Measurements from ENCODE around the gene PAPPA.

PAPPA gene

DNA sequence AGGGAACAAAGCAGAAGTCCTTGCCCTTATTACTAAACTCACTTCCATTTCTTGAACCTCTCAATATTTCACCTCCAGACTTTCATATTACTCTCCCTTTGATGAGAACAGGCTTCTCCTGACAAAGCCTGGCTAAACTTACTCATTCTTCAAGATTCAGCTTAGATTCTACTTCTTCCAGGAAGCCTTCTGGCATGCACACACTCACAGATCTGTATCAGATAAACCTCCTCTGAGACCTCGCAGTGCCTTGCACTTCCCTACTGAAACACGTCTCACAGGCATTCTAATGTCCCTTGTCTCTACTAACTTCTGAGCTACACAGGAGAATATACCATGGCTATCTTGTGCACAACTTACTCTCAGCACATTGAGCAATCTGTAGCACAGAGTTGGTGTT is 16.6 kb upstream of the PAPPA start:
- H3K27me3 ChIP-seq (ENCODE audit: insufficient read depth, low read length), result no peaks in the 10 kb centered on the region
- H3K4me3 ChIP-seq (ENCODE audit: low read depth, low read length), result no peak overlapping the region
- no peaks in the 10 kb centered on the region for H3K36me3 ChIP-seq (ENCODE audit: insufficient read depth, low read length)
- H2AFZ ChIP-seq (ENCODE audit: low read length, unreplicated experiment), result no peak overlapping the region
- H3K4me1 ChIP-seq (ENCODE audit: control insufficient read depth, insufficient read depth, low read length, unreplicated experiment), result no peaks in the 10 kb centered on the region
- H3K79me2 ChIP-seq (ENCODE audit: control insufficient read depth, insufficient read depth, low read length, unreplicated experiment), result no peaks in the 10 kb centered on the region
- H3K27ac ChIP-seq (ENCODE audit: low read depth, low read length), result no peak overlapping the region

DNA sequence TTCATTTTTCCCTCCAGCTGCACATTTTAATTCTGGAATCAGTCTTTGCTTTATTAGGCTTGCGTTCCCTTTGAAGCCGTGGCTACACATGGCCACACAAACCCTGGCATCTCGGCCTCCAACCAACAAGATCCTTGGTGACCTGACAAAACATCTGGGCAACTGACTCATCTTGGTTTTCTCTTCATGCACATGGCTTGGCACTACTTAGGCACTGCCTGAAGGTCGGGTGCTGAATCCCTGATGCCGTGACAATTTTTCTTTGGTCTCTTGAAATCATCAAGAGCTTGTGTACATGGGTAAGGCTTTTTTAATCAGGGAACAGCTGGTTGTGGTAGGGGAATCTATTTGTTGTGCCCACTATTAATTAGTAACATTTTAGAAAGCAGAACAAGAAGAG is 16.0 kb upstream of the PAPPA start:
- Histone ChIP-seq H3K27ac (ENCODE audit: low read depth, low read length) (no peak overlapping the region), H2AFZ (ENCODE audit: low read length, unreplicated experiment) (no peak overlapping the region), H3K79me2 (ENCODE audit: control insufficient read depth, insufficient read depth, low read length, unreplicated experiment) (no peaks in the 10 kb centered on the region), H3K4me3 (ENCODE audit: low read depth, low read length) (no peak overlapping the region), H3K36me3 (ENCODE audit: insufficient read depth, low read length) (no peaks in the 10 kb centered on the region), H3K4me1 (ENCODE audit: control insufficient read depth, insufficient read depth, low read length, unreplicated experiment) (no peaks in the 10 kb centered on the region), H3K27me3 (ENCODE audit: insufficient read depth, low read length) (no peaks in the 10 kb centered on the region)

DNA sequence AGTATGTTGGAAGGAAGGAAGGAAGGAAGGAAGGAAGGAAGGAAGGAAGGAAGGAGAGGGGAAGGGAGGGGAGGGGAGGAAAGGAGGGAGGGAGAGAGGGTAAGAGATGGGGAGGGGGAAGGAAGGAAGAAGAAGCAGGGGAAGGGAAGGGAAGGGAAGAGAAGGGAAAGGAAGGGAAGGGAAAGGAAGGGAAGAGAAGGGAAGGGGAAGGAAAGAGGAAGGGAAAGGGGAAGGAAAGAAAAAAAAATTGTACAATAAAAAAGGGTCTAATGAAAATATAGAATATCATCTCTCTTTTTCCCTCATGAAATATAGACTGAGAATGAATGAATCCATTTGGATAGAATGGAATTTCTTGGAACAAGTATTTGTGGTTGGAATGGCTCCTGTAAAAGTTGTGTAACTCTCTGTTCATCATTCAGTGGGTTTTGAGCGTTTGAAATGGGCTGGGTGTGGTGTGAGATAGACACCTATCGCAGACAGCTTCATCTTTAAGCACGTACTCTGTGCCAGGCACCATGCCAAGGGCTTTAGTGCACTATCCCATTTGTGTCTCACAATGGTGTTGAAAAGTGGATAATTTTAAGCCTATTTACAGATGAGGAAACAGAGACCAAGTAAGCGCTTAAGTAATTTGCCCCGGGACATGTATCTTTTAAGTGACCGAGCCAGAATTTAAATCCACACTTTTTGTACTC is 11.6 kb upstream of the PAPPA start:
- Histone ChIP-seq H3K79me2 (ENCODE audit: control insufficient read depth, insufficient read depth, low read length, unreplicated experiment) (no peaks in the 10 kb centered on the region), H3K27ac (ENCODE audit: low read depth, low read length) (no peak overlapping the region), H2AFZ (ENCODE audit: low read length, unreplicated experiment) (no peak overlapping the region), H3K4me1 (ENCODE audit: control insufficient read depth, insufficient read depth, low read length, unreplicated experiment) (peaks cover 16% of the 10 kb centered on the region), H3K27me3 (ENCODE audit: insufficient read depth, low read length) (no peaks in the 10 kb centered on the region), H3K4me3 (ENCODE audit: low read depth, low read length) (no peak overlapping the region), H3K36me3 (ENCODE audit: insufficient read depth, low read length) (no peaks in the 10 kb centered on the region)

DNA sequence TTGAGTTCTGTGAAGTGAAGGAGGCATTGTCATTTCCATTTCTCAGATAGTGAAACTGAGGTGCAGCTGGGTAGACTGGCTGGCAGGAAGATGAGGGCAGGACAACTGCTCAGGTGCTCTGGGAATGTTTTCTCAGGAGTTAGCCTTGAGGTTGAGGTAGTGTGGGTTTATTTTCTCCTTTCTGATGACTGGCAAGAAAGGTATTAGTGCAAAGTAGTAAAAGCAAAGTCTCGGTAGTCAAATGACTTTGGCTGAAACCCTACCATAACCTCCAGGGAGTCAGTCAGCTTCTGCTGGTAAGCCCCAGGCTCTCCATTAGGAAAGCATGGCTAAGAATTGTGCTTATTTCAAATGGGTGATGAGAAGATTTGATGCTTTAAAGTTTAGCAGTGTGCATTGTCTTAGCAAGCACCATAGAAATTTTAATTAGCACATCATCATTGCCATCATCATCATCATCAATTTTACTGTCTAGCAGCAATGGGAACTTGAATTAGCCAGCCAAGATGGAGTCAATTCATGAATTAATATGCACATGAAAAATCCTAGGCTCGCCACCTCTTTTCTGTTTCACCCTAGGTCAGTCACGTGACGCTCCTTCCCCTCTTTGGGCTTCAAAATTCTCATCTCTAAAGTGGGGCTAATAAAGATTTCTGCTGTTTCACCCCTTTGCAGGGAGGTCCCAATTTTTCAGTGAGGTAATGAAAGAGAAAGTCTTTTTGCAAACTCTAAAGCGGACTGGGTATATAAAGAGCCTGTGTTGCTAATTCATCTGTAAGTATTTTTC is 10.7 kb upstream of the PAPPA start:
- no peak overlapping the region for H3K4me3 ChIP-seq (ENCODE audit: low read depth, low read length)

DNA sequence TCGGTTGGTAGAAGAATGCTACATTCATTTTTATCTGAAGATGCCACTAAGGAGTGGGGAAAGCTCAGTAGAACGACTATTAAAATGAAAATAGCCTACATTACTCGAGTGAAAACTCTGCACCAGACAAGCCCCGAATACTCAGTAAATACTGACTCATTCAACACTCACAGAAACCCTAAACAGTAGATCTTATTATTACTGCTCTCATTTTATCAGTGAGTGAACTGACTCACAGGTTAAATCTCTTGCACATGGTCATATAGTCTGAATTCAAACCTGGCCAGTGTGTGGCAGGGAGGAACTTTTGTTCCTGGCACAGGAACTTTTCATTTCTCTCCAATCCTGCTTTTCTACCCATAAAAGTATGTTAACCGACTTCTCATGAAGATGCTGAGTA is 9.6 kb upstream of the PAPPA start:
- Histone ChIP-seq H3K79me2 (ENCODE audit: control insufficient read depth, insufficient read depth, low read length, unreplicated experiment) (no peaks in the 10 kb centered on the region), H3K4me3 (ENCODE audit: low read depth, low read length) (no peak overlapping the region; the same call in 1 of the 2 replicates), H2AFZ (ENCODE audit: low read length, unreplicated experiment) (peak overlapping the region; percentile 2), H3K4me1 (ENCODE audit: control insufficient read depth, insufficient read depth, low read length, unreplicated experiment) (peaks cover 16% of the 10 kb centered on the region), H3K27me3 (ENCODE audit: insufficient read depth, low read length) (no peaks in the 10 kb centered on the region), H3K27ac (ENCODE audit: low read depth, low read length) (peak overlapping the region; percentile 22; the same call in 1 of the 2 replicates), H3K36me3 (ENCODE audit: insufficient read depth, low read length) (no peaks in the 10 kb centered on the region)

More for the DNA sequence above, 10.7 kb upstream of the PAPPA start:
- H3K36me3 ChIP-seq (ENCODE audit: insufficient read depth, low read length), result no peaks in the 10 kb centered on the region
- H3K79me2 ChIP-seq (ENCODE audit: control insufficient read depth, insufficient read depth, low read length, unreplicated experiment), result no peaks in the 10 kb centered on the region
- no peaks in the 10 kb centered on the region for H3K27me3 ChIP-seq (ENCODE audit: insufficient read depth, low read length)
- H3K27ac ChIP-seq (ENCODE audit: low read depth, low read length), result no peak overlapping the region
- peaks cover 16% of the 10 kb centered on the region for H3K4me1 ChIP-seq (ENCODE audit: control insufficient read depth, insufficient read depth, low read length, unreplicated experiment)
- H2AFZ ChIP-seq (ENCODE audit: low read length, unreplicated experiment), result no peak overlapping the region

DNA sequence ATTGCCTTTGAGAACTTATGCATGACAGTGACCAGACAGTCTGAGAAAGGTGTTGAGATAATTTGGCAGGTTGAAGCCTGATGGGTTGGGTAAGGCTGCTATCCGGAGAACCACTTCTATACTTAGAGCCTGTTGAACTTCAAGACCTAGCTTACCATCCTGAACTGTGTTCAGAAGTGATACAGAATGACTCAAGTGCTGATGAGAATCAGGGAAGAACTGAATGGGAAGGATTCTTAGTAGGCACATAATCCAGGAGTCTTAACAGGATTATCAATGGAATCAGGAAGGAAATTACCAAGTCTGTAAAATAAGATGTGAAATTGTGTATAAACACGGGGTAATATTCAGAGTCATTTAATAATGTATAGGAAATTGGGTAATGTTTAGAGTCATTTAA is 9.0 kb upstream of the PAPPA start:
- Histone ChIP-seq H3K79me2 (ENCODE audit: control insufficient read depth, insufficient read depth, low read length, unreplicated experiment) (no peaks in the 10 kb centered on the region), H3K4me3 (ENCODE audit: low read depth, low read length) (no peak overlapping the region), H3K27ac (ENCODE audit: low read depth, low read length) (peak overlapping the region; percentile 22; the same call in 1 of the 2 replicates), H3K36me3 (ENCODE audit: insufficient read depth, low read length) (no peaks in the 10 kb centered on the region), H3K4me1 (ENCODE audit: control insufficient read depth, insufficient read depth, low read length, unreplicated experiment) (peaks cover 16% of the 10 kb centered on the region), H2AFZ (ENCODE audit: low read length, unreplicated experiment) (no peak overlapping the region), H3K27me3 (ENCODE audit: insufficient read depth, low read length) (no peaks in the 10 kb centered on the region)

DNA sequence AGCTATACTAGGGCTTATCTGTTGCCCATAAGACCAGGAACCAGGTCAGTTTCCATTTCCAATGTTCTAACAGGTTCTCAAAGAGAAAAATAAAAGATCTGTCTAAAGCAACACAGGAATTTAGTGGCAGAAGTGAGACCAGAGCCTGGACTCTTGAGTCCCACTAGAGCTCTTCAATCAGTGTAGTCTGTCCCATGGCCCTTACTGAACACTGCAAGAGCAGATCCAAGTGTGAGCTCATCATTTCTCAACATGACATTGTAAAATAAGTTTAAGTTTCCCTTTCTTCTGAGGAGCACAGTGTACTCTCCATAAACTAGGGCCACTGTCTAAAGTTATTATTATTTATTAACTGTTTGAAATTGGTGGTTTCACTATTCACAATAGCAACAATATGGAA is 8.6 kb upstream of the PAPPA start:
- H3K36me3 ChIP-seq (ENCODE audit: insufficient read depth, low read length), result no peaks in the 10 kb centered on the region
- H3K4me3 ChIP-seq (ENCODE audit: low read depth, low read length), result no peak overlapping the region
- no peak overlapping the region for H2AFZ ChIP-seq (ENCODE audit: low read length, unreplicated experiment)
- H3K27ac ChIP-seq (ENCODE audit: low read depth, low read length), result no peak overlapping the region
- H3K79me2 ChIP-seq (ENCODE audit: control insufficient read depth, insufficient read depth, low read length, unreplicated experiment), result no peaks in the 10 kb centered on the region
- H3K27me3 ChIP-seq (ENCODE audit: insufficient read depth, low read length), result no peaks in the 10 kb centered on the region
- peaks cover 16% of the 10 kb centered on the region for H3K4me1 ChIP-seq (ENCODE audit: control insufficient read depth, insufficient read depth, low read length, unreplicated experiment)

DNA sequence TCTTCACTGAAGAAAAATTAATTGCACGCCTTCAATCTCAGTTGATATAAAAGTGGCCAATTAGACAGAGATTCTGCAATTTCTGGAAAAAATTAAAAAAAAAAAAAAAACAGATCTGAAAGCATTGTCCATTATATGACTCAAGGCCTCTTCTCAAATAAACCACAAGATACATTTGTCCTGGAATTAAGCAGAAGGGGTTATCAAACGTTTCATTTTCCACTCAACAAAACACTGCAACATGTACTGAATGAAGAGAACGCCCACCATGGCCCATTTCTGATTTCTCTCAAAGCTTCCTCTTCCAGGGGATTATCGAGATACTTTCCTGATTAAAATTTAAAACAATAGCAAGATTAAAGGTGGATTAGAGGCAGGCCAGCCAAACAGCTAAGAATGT is 5.8 kb upstream of the PAPPA start:
- H3K36me3 ChIP-seq (ENCODE audit: insufficient read depth, low read length), result no peaks in the 10 kb centered on the region
- H3K27ac ChIP-seq (ENCODE audit: low read depth, low read length), result no peak overlapping the region
- H3K27me3 ChIP-seq (ENCODE audit: insufficient read depth, low read length), result no peaks in the 10 kb centered on the region
- no peaks in the 10 kb centered on the region for H3K79me2 ChIP-seq (ENCODE audit: control insufficient read depth, insufficient read depth, low read length, unreplicated experiment)
- H2AFZ ChIP-seq (ENCODE audit: low read length, unreplicated experiment), result no peak overlapping the region
- H3K4me3 ChIP-seq (ENCODE audit: low read depth, low read length), result no peak overlapping the region
- peaks cover 31% of the 10 kb centered on the region for H3K4me1 ChIP-seq (ENCODE audit: control insufficient read depth, insufficient read depth, low read length, unreplicated experiment)

DNA sequence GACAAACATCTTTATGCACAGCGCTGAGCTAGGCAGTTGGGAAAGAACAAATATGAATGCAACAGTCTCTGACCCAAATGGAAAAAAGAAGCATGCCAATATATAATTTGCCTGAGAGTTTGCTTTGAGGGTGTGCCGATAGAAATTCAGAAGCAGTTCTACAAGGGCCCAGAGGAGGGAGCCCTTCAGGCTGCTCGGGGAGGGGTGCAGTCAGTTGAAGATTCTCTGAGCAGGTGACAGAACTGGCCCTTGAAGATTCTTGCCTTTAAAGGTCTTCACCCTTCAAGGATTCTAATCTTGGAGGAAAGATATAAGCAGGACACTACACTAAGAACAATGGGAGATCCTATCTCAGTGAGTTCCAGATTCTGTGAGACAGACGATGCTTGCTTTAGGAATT is 3.7 kb upstream of the PAPPA start:
- no peaks in the 10 kb centered on the region for H3K36me3 ChIP-seq (ENCODE audit: insufficient read depth, low read length)
- H3K79me2 ChIP-seq (ENCODE audit: control insufficient read depth, insufficient read depth, low read length, unreplicated experiment), result peaks cover 6% of the 10 kb centered on the region
- no peak overlapping the region for H3K4me3 ChIP-seq (ENCODE audit: low read depth, low read length)
- H2AFZ ChIP-seq (ENCODE audit: low read length, unreplicated experiment), result no peak overlapping the region
- no peaks in the 10 kb centered on the region for H3K27me3 ChIP-seq (ENCODE audit: insufficient read depth, low read length)
- H3K27ac ChIP-seq (ENCODE audit: low read depth, low read length), result no peak overlapping the region
- peaks cover 21% of the 10 kb centered on the region for H3K4me1 ChIP-seq (ENCODE audit: control insufficient read depth, insufficient read depth, low read length, unreplicated experiment)

DNA sequence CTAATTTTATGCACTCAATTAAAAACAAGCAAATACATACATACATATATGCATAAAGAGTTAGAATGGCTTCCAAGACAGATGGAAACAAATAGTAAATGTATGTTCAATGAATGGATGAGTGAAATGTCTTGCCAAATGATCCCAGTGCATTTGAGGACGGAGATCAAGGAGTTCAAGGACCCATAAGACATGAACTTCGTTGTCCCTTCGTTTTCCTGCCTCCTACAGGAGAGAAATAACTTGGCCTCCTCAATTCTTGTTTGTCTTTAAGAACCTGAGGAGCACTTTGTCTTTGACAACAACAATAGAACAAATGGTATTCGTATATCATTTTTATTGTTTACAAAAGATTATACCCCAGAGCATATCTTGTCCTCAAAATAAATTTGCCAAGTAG is 2.4 kb upstream of the PAPPA start:
- H2AFZ ChIP-seq (ENCODE audit: low read length, unreplicated experiment), result peak overlapping the region; percentile 31
- no peak overlapping the region for H3K4me3 ChIP-seq (ENCODE audit: low read depth, low read length)
- peak overlapping the region; percentile 94 for H3K27ac ChIP-seq (ENCODE audit: low read depth, low read length)
- peaks cover 18% of the 10 kb centered on the region for H3K4me1 ChIP-seq (ENCODE audit: control insufficient read depth, insufficient read depth, low read length, unreplicated experiment)
- no peaks in the 10 kb centered on the region for H3K27me3 ChIP-seq (ENCODE audit: insufficient read depth, low read length)
- H3K36me3 ChIP-seq (ENCODE audit: insufficient read depth, low read length), result no peaks in the 10 kb centered on the region
- peaks cover 17% of the 10 kb centered on the region for H3K79me2 ChIP-seq (ENCODE audit: control insufficient read depth, insufficient read depth, low read length, unreplicated experiment)

DNA sequence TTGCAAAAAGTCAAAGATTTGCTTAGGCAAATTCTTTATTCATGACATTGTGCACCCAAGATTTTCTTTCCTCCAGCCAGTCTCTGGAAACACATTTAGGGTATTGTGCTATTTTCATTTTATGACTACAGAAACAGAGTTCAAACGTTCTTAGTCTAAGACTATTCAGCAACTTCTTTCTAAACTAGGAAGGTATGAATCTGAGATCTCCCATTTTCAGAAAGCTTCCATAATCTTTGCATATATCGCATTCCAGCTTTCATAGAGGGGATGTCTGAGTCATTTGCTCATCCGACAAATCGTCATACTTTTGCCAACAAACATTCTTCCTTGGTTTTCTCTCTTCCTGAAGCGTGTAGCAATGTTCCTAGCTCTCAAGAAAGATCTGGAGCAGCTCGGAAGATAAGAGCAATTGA is 1.6 kb upstream of the PAPPA start:
- Histone ChIP-seq H3K4me1 (ENCODE audit: control insufficient read depth, insufficient read depth, low read length, unreplicated experiment) (peaks cover 18% of the 10 kb centered on the region), H3K27ac (ENCODE audit: low read depth, low read length) (peak overlapping the region; percentile 94), H3K79me2 (ENCODE audit: control insufficient read depth, insufficient read depth, low read length, unreplicated experiment) (peaks cover 21% of the 10 kb centered on the region), H3K27me3 (ENCODE audit: insufficient read depth, low read length) (no peaks in the 10 kb centered on the region), H3K4me3 (ENCODE audit: low read depth, low read length) (peak overlapping the region; percentile 66), H3K36me3 (ENCODE audit: insufficient read depth, low read length) (no peaks in the 10 kb centered on the region), H2AFZ (ENCODE audit: low read length, unreplicated experiment) (peak overlapping the region; percentile 31)

Data from ACC112 (cell line).